ENCODE measurements around the gene ZNF488. TPM values are rescaled to one million over a fixed set of nuclear protein-coding genes. Genes with fewer than 3 reads are reported as not detected.

ZNF488 gene
- total RNA-seq, 1 donor from 2014 or later = 0.41 TPM

DNA sequence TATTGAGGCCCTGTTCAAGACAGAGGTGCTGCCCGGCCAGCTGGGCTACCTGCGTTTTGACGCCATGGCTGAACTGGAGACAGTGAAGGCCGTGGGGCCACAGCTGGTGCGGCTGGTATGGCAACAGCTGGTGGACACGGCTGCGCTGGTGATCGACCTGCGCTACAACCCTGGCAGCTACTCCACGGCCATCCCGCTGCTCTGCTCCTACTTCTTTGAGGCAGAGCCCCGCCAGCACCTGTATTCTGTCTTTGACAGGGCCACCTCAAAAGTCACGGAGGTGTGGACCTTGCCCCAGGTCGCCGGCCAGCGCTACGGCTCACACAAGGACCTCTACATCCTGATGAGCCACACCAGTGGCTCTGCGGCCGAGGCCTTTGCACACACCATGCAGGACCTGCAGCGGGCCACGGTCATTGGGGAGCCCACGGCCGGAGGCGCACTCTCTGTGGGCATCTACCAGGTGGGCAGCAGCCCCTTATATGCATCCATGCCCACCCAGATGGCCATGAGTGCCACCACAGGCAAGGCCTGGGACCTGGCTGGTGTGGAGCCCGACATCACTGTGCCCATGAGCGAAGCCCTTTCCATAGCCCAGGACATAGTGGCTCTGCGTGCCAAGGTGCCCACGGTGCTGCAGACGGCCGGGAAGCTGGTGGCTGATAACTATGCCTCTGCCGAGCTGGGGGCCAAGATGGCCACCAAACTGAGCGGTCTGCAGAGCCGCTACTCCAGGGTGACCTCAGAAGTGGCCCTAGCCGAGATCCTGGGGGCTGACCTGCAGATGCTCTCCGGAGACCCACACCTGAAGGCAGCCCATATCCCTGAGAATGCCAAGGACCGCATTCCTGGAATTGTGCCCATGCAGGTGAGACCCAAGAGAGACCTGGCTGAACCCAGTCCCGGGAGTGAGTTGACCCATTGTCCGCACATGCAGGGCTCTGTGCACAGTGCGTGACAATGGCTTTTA, 33.1 kb downstream of the ZNF488 start:
- no peaks in the 10 kb centered on the region for H3K9me3 Mint-ChIP-seq (ENCODE audit: unreplicated experiment)
- no peak overlapping the region for H3K27ac Mint-ChIP-seq (ENCODE audit: unreplicated experiment)
- TF ChIP-seq, protein P1, sequence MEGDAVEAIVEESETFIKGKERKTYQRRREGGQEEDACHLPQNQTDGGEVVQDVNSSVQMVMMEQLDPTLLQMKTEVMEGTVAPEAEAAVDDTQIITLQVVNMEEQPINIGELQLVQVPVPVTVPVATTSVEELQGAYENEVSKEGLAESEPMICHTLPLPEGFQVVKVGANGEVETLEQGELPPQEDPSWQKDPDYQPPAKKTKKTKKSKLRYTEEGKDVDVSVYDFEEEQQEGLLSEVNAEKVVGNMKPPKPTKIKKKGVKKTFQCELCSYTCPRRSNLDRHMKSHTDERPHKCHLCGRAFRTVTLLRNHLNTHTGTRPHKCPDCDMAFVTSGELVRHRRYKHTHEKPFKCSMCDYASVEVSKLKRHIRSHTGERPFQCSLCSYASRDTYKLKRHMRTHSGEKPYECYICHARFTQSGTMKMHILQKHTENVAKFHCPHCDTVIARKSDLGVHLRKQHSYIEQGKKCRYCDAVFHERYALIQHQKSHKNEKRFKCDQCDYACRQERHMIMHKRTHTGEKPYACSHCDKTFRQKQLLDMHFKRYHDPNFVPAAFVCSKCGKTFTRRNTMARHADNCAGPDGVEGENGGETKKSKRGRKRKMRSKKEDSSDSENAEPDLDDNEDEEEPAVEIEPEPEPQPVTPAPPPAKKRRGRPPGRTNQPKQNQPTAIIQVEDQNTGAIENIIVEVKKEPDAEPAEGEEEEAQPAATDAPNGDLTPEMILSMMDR (IDR thresholded peaks at IDR 0.05; ENCODE audit: unreplicated experiment) = no peak
- H3K27me3 Mint-ChIP-seq (ENCODE audit: unreplicated experiment) = peaks cover 7% of the 10 kb centered on the region
- H3K4me1 Mint-ChIP-seq (ENCODE audit: unreplicated experiment) = no peaks in the 10 kb centered on the region
- H3K4me3 Mint-ChIP-seq (ENCODE audit: unreplicated experiment) = no peak overlapping the region
- no peak for DNase-seq (ENCODE audit: low spot score)
- no peaks in the 10 kb centered on the region for H3K36me3 Mint-ChIP-seq (ENCODE audit: low read depth, unreplicated experiment)

GRCh38 chr10:47349941-47350371, 34.1 kb downstream of the ZNF488 start:
- TF ChIP-seq, protein P1 (IDR thresholded peaks at IDR 0.05; ENCODE audit: unreplicated experiment) = no peak
- no peak overlapping the region for H3K4me3 Mint-ChIP-seq (ENCODE audit: unreplicated experiment)
- no peak overlapping the region for H3K27ac Mint-ChIP-seq (ENCODE audit: unreplicated experiment)
- H3K36me3 Mint-ChIP-seq (ENCODE audit: low read depth, unreplicated experiment) = no peaks in the 10 kb centered on the region
- no peak for DNase-seq (ENCODE audit: low spot score)
- H3K4me1 Mint-ChIP-seq (ENCODE audit: unreplicated experiment) = no peaks in the 10 kb centered on the region
- H3K9me3 Mint-ChIP-seq (ENCODE audit: unreplicated experiment) = no peaks in the 10 kb centered on the region
- H3K27me3 Mint-ChIP-seq (ENCODE audit: unreplicated experiment) = peaks cover 7% of the 10 kb centered on the region

GRCh38 chr10:47349516-47349915, 34.6 kb downstream of the ZNF488 start:
- DNase-seq (ENCODE audit: low spot score) = no peak
- Mint-ChIP-seq H3K27ac (ENCODE audit: unreplicated experiment) (no peak overlapping the region), H3K36me3 (ENCODE audit: low read depth, unreplicated experiment) (no peaks in the 10 kb centered on the region), H3K4me3 (ENCODE audit: unreplicated experiment) (no peak overlapping the region), H3K9me3 (ENCODE audit: unreplicated experiment) (no peaks in the 10 kb centered on the region), H3K4me1 (ENCODE audit: unreplicated experiment) (no peaks in the 10 kb centered on the region), H3K27me3 (ENCODE audit: unreplicated experiment) (peaks cover 7% of the 10 kb centered on the region)
- TF ChIP-seq, protein P1 (IDR thresholded peaks at IDR 0.05; ENCODE audit: unreplicated experiment) = no peak

DNA sequence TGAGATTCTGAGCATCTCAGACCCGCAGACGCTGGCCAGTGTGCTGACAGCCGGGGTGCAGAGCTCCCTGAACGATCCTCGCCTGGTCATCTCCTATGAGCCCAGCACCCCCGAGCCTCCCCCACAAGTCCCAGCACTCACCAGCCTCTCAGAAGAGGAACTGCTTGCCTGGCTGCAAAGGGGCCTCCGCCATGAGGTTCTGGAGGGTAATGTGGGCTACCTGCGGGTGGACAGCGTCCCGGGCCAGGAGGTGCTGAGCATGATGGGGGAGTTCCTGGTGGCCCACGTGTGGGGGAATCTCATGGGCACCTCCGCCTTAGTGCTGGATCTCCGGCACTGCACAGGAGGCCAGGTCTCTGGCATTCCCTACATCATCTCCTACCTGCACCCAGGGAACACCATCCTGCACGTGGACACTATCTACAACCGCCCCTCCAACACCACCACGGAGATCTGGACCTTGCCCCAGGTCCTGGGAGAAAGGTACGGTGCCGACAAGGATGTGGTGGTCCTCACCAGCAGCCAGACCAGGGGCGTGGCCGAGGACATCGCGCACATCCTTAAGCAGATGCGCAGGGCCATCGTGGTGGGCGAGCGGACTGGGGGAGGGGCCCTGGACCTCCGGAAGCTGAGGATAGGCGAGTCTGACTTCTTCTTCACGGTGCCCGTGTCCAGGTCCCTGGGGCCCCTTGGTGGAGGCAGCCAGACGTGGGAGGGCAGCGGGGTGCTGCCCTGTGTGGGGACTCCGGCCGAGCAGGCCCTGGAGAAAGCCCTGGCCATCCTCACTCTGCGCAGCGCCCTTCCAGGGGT, 35.2 kb downstream of the ZNF488 start:
- H3K4me1 Mint-ChIP-seq (ENCODE audit: unreplicated experiment) = no peaks in the 10 kb centered on the region
- TF ChIP-seq, protein P1 (IDR thresholded peaks at IDR 0.05; ENCODE audit: unreplicated experiment) = no peak
- H3K27me3 Mint-ChIP-seq (ENCODE audit: unreplicated experiment) = peaks cover 7% of the 10 kb centered on the region
- DNase-seq (ENCODE audit: low spot score) = no peak
- H3K27ac Mint-ChIP-seq (ENCODE audit: unreplicated experiment) = no peak overlapping the region
- no peaks in the 10 kb centered on the region for H3K9me3 Mint-ChIP-seq (ENCODE audit: unreplicated experiment)
- H3K36me3 Mint-ChIP-seq (ENCODE audit: low read depth, unreplicated experiment) = no peaks in the 10 kb centered on the region
- H3K4me3 Mint-ChIP-seq (ENCODE audit: unreplicated experiment) = no peak overlapping the region

Data from endothelial cell (in vitro differentiated cells).